ENCODE results near the gene NRBF2. TPM values are rescaled to one million over a fixed set of nuclear protein-coding genes. Genes with fewer than 3 reads are reported as not detected.
A peak's percentile ranks its signal among the peaks of the same experiment; 100 is the strongest.

Gene NRBF2
- total and polyA plus RNA-seq, 9 of the 15 experiments (the other 6 are each of a cell fraction or from before 2014, with no cell fraction given): 20.8 to 52.1 (median 30.5) TPM

DNA sequence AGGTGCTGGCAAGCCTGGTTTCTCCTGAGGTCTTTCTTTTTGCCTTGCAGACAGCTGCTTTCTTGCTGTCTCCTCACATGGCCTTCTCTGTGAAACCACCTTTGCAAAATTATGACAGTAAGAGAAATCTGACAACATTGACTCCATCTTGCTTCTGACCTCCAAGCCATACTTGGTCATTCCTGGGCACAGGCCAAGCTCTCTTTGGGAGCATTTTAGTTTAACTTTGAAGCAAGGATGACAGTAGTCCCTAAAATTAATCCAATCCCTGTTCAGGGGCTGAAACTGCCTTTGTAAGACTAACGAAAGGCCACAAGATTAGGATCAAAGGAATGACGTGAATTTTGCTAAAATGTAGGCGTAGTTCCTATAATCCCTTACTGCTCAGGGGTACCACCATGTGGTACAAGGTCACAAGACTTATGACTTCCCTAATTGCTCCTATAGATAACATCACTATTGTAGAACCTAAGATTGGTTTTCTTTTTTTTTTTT lies 25.1 kb upstream of the NRBF2 start (continued):
- TF ChIP-seq, protein P1, sequence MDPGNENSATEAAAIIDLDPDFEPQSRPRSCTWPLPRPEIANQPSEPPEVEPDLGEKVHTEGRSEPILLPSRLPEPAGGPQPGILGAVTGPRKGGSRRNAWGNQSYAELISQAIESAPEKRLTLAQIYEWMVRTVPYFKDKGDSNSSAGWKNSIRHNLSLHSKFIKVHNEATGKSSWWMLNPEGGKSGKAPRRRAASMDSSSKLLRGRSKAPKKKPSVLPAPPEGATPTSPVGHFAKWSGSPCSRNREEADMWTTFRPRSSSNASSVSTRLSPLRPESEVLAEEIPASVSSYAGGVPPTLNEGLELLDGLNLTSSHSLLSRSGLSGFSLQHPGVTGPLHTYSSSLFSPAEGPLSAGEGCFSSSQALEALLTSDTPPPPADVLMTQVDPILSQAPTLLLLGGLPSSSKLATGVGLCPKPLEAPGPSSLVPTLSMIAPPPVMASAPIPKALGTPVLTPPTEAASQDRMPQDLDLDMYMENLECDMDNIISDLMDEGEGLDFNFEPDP (CRISPR knock-in tag; IDR thresholded peaks at IDR 0.05): peak; percentile 60; the same call in 1 of the 2 replicates
- TF ChIP-seq TEAD2 (tag; IDR thresholded peaks at IDR 0.05): 0 out of 2 replicates have a peak, but pooled peaks have one; percentile 54
- peak; percentile 46 for TF ChIP-seq FOSL1 (tag; conservative IDR thresholded peaks at IDR 0.05)
- TF ChIP-seq BCL6 (CRISPR knock-in tag; IDR thresholded peaks at IDR 0.05): peak; percentile 80; the same call in 1 of the 2 replicates
- peak; percentile 94 for TF ChIP-seq ZNF584 (CRISPR knock-in tag; IDR thresholded peaks at IDR 0.05; ENCODE audit: low read depth)
- TF ChIP-seq MECOM (CRISPR knock-in tag; IDR thresholded peaks at IDR 0.05): peak; percentile 87
- TF ChIP-seq ZNF384 (IDR thresholded peaks at IDR 0.05; ENCODE audit: low read depth, low read length): no peak
- TF ChIP-seq HOXB6 (CRISPR knock-in tag; IDR thresholded peaks at IDR 0.05; ENCODE audit: borderline replicate concordance): no peak
- TF ChIP-seq, protein P2, sequence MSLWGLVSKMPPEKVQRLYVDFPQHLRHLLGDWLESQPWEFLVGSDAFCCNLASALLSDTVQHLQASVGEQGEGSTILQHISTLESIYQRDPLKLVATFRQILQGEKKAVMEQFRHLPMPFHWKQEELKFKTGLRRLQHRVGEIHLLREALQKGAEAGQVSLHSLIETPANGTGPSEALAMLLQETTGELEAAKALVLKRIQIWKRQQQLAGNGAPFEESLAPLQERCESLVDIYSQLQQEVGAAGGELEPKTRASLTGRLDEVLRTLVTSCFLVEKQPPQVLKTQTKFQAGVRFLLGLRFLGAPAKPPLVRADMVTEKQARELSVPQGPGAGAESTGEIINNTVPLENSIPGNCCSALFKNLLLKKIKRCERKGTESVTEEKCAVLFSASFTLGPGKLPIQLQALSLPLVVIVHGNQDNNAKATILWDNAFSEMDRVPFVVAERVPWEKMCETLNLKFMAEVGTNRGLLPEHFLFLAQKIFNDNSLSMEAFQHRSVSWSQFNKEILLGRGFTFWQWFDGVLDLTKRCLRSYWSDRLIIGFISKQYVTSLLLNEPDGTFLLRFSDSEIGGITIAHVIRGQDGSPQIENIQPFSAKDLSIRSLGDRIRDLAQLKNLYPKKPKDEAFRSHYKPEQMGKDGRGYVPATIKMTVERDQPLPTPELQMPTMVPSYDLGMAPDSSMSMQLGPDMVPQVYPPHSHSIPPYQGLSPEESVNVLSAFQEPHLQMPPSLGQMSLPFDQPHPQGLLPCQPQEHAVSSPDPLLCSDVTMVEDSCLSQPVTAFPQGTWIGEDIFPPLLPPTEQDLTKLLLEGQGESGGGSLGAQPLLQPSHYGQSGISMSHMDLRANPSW (CRISPR knock-in tag; IDR thresholded peaks at IDR 0.05): no peak
- TF ChIP-seq BRCA1 (IDR thresholded peaks at IDR 0.05): no peak
- TF ChIP-seq BRCA1 (CRISPR knock-in tag; IDR thresholded peaks at IDR 0.05): no peak
- 0 out of 2 replicates have a peak, but pooled peaks have one; percentile 52 for TF ChIP-seq SOX6 (IDR thresholded peaks at IDR 0.05)
- TF ChIP-seq DDX20 (tag; IDR thresholded peaks at IDR 0.05; ENCODE audit: low read depth): peak; percentile 93
- TF ChIP-seq, protein P3, sequence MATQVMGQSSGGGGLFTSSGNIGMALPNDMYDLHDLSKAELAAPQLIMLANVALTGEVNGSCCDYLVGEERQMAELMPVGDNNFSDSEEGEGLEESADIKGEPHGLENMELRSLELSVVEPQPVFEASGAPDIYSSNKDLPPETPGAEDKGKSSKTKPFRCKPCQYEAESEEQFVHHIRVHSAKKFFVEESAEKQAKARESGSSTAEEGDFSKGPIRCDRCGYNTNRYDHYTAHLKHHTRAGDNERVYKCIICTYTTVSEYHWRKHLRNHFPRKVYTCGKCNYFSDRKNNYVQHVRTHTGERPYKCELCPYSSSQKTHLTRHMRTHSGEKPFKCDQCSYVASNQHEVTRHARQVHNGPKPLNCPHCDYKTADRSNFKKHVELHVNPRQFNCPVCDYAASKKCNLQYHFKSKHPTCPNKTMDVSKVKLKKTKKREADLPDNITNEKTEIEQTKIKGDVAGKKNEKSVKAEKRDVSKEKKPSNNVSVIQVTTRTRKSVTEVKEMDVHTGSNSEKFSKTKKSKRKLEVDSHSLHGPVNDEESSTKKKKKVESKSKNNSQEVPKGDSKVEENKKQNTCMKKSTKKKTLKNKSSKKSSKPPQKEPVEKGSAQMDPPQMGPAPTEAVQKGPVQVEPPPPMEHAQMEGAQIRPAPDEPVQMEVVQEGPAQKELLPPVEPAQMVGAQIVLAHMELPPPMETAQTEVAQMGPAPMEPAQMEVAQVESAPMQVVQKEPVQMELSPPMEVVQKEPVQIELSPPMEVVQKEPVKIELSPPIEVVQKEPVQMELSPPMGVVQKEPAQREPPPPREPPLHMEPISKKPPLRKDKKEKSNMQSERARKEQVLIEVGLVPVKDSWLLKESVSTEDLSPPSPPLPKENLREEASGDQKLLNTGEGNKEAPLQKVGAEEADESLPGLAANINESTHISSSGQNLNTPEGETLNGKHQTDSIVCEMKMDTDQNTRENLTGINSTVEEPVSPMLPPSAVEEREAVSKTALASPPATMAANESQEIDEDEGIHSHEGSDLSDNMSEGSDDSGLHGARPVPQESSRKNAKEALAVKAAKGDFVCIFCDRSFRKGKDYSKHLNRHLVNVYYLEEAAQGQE (IDR thresholded peaks at IDR 0.05; ENCODE audit: borderline replicate concordance): no peak
- TF ChIP-seq, protein P3 (CRISPR knock-in tag; IDR thresholded peaks at IDR 0.05; ENCODE audit: low read depth): no peak
